H9 (cell line): Measurements from ENCODE around the gene KLHL28. TPM values are rescaled to one million over a fixed set of nuclear protein-coding genes. Genes with fewer than 3 reads are reported as not detected.

Source experiments
- DNase-seq: peaks from one replicate; pipeline ENCODE4 v3.0.0-alpha.2; 2017
- H2AFZ ChIP-seq: one replicate; pipeline ENCODE4 v1.6.1; 2013; ENCODE audit warnings: mild to moderate bottlenecking, low read length, control low read depth, moderate library complexity
- H2AK5ac ChIP-seq: 2 replicates; pipeline ENCODE4 v1.6.1; 2013; ENCODE audit warnings: low read length, control low read depth, mixed read lengths; ENCODE audit not compliant: insufficient read length
- H2BK120ac ChIP-seq: one replicate; pipeline ENCODE4 v1.6.1; 2013; ENCODE audit warnings: low read depth, mild to moderate bottlenecking, low read length, control low read depth, inconsistent platforms; ENCODE audit not compliant: poor library complexity, severe bottlenecking
- H2BK12ac ChIP-seq: 2 replicates; pipeline ENCODE4 v1.6.1; 2013; ENCODE audit warnings: low read length, control low read depth, mixed read lengths, low read depth; ENCODE audit not compliant: insufficient read length
- H2BK15ac ChIP-seq: 2 replicates; pipeline ENCODE4 v1.6.1; 2013; ENCODE audit warnings: low read depth, low read length, control low read depth
- H2BK20ac ChIP-seq: one replicate; pipeline ENCODE4 v1.6.1; 2013; ENCODE audit warnings: low read depth, mild to moderate bottlenecking, low read length, control low read depth, inconsistent platforms; ENCODE audit not compliant: poor library complexity, severe bottlenecking
- H2BK5ac ChIP-seq: 2 replicates; pipeline ENCODE4 v1.6.1; 2013; ENCODE audit warnings: low read length, control low read depth, mixed read lengths; ENCODE audit not compliant: insufficient read length
- H3K14ac ChIP-seq: 2 replicates; pipeline ENCODE4 v1.6.1; 2013; ENCODE audit warnings: low read length, control low read depth; ENCODE audit not compliant: insufficient read depth
- H3K18ac ChIP-seq: 2 replicates; pipeline ENCODE4 v1.6.1; 2013; ENCODE audit warnings: low read depth, mild to moderate bottlenecking, mixed read lengths, low read length, control low read depth; ENCODE audit not compliant: insufficient read length
- H3K23ac ChIP-seq: 2 replicates; pipeline ENCODE4 v1.6.1; 2013; ENCODE audit warnings: low read length, control low read depth, mixed read lengths, low read depth; ENCODE audit not compliant: insufficient read length
- H3K23me2 ChIP-seq: 2 replicates; pipeline ENCODE4 v1.6.1; 2013; ENCODE audit warnings: low read depth, mild to moderate bottlenecking, mixed read lengths, low read length, control low read depth; ENCODE audit not compliant: insufficient read length, poor library complexity, severe bottlenecking
- H3K27ac ChIP-seq: 2 replicates; pipeline ENCODE4 v1.5.1; 2013; ENCODE audit warnings: low read length, control low read depth, mixed read lengths, low read depth; ENCODE audit not compliant: insufficient read length
- H3K27me3 ChIP-seq: 2 replicates; pipeline ENCODE4 v1.6.1; 2013; ENCODE audit warnings: low read length, control low read depth, inconsistent platforms; ENCODE audit not compliant: insufficient read depth
- H3K4ac ChIP-seq: 2 replicates; pipeline ENCODE4 v1.6.1; 2013; ENCODE audit warnings: low read depth, mild to moderate bottlenecking, control low read depth, inconsistent platforms, low read length, moderate library complexity
- H3K4me1 ChIP-seq: 2 replicates; pipeline ENCODE4 v1.6.1; 2013; ENCODE audit warnings: low read length, control low read depth, inconsistent platforms; ENCODE audit not compliant: insufficient read depth
- H3K4me2 ChIP-seq: 2 replicates; pipeline ENCODE4 v1.6.1; 2013; ENCODE audit warnings: low read length, control low read depth, mixed read lengths; ENCODE audit not compliant: insufficient read length, insufficient read depth
- H3K56ac ChIP-seq: 2 replicates; pipeline ENCODE4 v1.6.1; 2013; ENCODE audit warnings: low read depth, mild to moderate bottlenecking, mixed read lengths, low read length, control low read depth; ENCODE audit not compliant: insufficient read length
- H3K79me1 ChIP-seq: 2 replicates; pipeline ENCODE4 v1.6.1; 2013; ENCODE audit warnings: low read depth, mild to moderate bottlenecking, moderate library complexity, low read length, control low read depth, inconsistent platforms; ENCODE audit not compliant: insufficient read depth, poor library complexity, severe bottlenecking
- H3K79me2 ChIP-seq: 2 replicates; pipeline ENCODE4 v1.6.1; 2013; ENCODE audit warnings: low read length, control low read depth, inconsistent platforms; ENCODE audit not compliant: insufficient read depth
- H3K9ac ChIP-seq: 2 replicates; pipeline ENCODE4 v1.6.1; 2013; ENCODE audit warnings: low read length, control low read depth, mixed read lengths; ENCODE audit not compliant: insufficient read length; ENCODE audit errors: extremely low read depth
- H3K9me3 ChIP-seq: one replicate; pipeline ENCODE4 v1.6.1; 2013; ENCODE audit warnings: low read depth, low read length, inconsistent platforms; ENCODE audit not compliant: control insufficient read depth
- H3T11ph ChIP-seq: one replicate; pipeline ENCODE4 v1.6.1; 2013; ENCODE audit warnings: mild to moderate bottlenecking, low read length, control low read depth, inconsistent platforms
- H4K20me1 ChIP-seq: one replicate; pipeline ENCODE4 v1.6.1; 2013; ENCODE audit not compliant: control insufficient read depth, insufficient read length, insufficient read depth
- H4K5ac ChIP-seq: 2 replicates; pipeline ENCODE4 v1.6.1; 2013; ENCODE audit warnings: low read depth, mild to moderate bottlenecking, mixed read lengths, low read length, control low read depth; ENCODE audit not compliant: insufficient read length
- H4K8ac ChIP-seq: replicated peaks from 2 replicates; pipeline ENCODE4 v1.6.1; 2013; ENCODE audit warnings: low read length, control low read depth, mixed read lengths, low read depth; ENCODE audit not compliant: insufficient read length
- H4K91ac ChIP-seq: 2 replicates; pipeline ENCODE4 v1.6.1; 2013; ENCODE audit warnings: low read depth, mild to moderate bottlenecking, moderate library complexity, mixed read lengths, low read length, control low read depth; ENCODE audit not compliant: insufficient read length
- H3K27ac Mint-ChIP-seq, 3 experiments: 2 replicates in 2 of 3; 3 replicates in 1 of 3; pipeline ENCODE4 v1.8.0; 2020 to 2021; ENCODE audit warnings: mixed read lengths in 3 of 3, mild to moderate bottlenecking in 1 of 3, moderate library complexity in 1 of 3
- H3K27me3 Mint-ChIP-seq: 2 replicates; pipeline ENCODE4 v1.8.0; 2021; ENCODE audit warnings: low read depth, mild to moderate bottlenecking, moderate library complexity, mixed read lengths
- H3K36me3 Mint-ChIP-seq, 3 experiments: 2 replicates in 2 of 3; 3 replicates in 1 of 3; pipeline ENCODE4 v1.8.0; 2020 to 2021; ENCODE audit warnings: low read depth in 3 of 3, mixed read lengths in 3 of 3; ENCODE audit not compliant: insufficient read depth in 1 of 3
- H3K4me1 Mint-ChIP-seq, 2 experiments: 2 replicates each; pipeline ENCODE4 v1.8.0; 2020; ENCODE audit warnings: mixed read lengths in 2 of 2
- H3K4me3 Mint-ChIP-seq, 2 experiments: 2 replicates in 1 of 2; 3 replicates in 1 of 2; pipeline ENCODE4 v1.8.0; 2020 to 2021; ENCODE audit warnings: mild to moderate bottlenecking in 2 of 2, mixed read lengths in 2 of 2, moderate library complexity in 1 of 2
- H3K9me3 Mint-ChIP-seq, 2 experiments: 2 replicates in 1 of 2; 3 replicates in 1 of 2; pipeline ENCODE4 v1.8.0; 2020; ENCODE audit warnings: mild to moderate bottlenecking in 2 of 2, mixed read lengths in 2 of 2, moderate library complexity in 1 of 2
- WGBS: extraction: QIAGEN DNeasy Blood & Tissue Kit; methylation state at CpG from one replicate; pipeline ENCODE4 v1.1.7; 2013; ENCODE audit warnings: missing lambda C conversion rate, low lambda C conversion rate, mixed read lengths; ENCODE audit not compliant: insufficient read length; ENCODE audit errors: extremely low coverage; 5-methylcytosine and 5-hydroxymethylcytosine counted together
- total RNA-seq: library from RNA; stranded (reverse); gene quantifications from 2 replicates; pipeline ENCODE4 v1.2.1, GENCODE V29; 2021
- TF ChIP-seq, protein P1 (sequence below): fragments of 200-600 bp; sonication (generic); conservative IDR thresholded peaks from 3 replicates; pipeline ENCODE4 v1.8.0; 2021; ENCODE audit warnings: antibody characterized with exemption, mild to moderate bottlenecking

The KLHL28 gene
- total RNA-seq, 1 experiment from 2014 or later, result 10.2 TPM

DNA sequence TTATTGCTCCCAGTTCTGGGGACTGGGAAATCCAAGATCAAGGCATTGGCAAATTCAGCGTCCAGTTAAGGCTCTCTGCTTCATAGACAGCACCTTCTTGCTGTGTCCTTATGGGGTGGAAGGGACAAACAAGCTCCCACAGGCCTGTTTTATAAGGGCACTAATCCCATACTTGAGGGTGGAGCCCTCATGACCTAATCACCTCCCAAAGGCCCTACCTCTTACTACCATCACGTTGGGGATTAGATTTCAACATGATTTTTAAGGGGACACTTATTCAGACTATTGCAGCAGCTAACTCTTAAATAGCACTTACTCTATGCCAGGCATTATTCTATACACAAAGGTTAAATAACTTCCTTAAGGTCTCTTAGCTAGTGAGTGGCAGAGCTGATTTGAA, 17.5 kb upstream of the KLHL28 start:
- DNase-seq, result no peak
- TF ChIP-seq, protein P1, sequence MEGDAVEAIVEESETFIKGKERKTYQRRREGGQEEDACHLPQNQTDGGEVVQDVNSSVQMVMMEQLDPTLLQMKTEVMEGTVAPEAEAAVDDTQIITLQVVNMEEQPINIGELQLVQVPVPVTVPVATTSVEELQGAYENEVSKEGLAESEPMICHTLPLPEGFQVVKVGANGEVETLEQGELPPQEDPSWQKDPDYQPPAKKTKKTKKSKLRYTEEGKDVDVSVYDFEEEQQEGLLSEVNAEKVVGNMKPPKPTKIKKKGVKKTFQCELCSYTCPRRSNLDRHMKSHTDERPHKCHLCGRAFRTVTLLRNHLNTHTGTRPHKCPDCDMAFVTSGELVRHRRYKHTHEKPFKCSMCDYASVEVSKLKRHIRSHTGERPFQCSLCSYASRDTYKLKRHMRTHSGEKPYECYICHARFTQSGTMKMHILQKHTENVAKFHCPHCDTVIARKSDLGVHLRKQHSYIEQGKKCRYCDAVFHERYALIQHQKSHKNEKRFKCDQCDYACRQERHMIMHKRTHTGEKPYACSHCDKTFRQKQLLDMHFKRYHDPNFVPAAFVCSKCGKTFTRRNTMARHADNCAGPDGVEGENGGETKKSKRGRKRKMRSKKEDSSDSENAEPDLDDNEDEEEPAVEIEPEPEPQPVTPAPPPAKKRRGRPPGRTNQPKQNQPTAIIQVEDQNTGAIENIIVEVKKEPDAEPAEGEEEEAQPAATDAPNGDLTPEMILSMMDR, result no peak
- Histone ChIP-seq H3K79me1 (no peaks in the 10 kb centered on the region), H2BK12ac (no peak overlapping the region), H2AFZ (no peak overlapping the region), H4K5ac (no peak overlapping the region), H3K23me2 (no peaks in the 10 kb centered on the region), H3K4me2 (no peak overlapping the region), H3T11ph (no peak overlapping the region), H3K9ac (no peak overlapping the region), H4K91ac (no peak overlapping the region), H3K14ac (no peak overlapping the region), H3K79me2 (peaks cover 1% of the 10 kb centered on the region; the same call in 1 of the 2 replicates), H3K4me1 (no peaks in the 10 kb centered on the region), H2BK15ac (no peak overlapping the region), H2BK20ac (no peak overlapping the region), H4K8ac (no peak overlapping the region), H3K27ac (no peak overlapping the region), H2BK5ac (no peak overlapping the region), H3K56ac (no peak overlapping the region), H4K20me1 (no peaks in the 10 kb centered on the region), H3K18ac (no peak overlapping the region), H3K4ac (no peak overlapping the region), H2BK120ac (no peak overlapping the region), H2AK5ac (no peak overlapping the region), H3K9me3 (no peaks in the 10 kb centered on the region), H3K27me3 (no peaks in the 10 kb centered on the region), H3K23ac (no peak overlapping the region)
- Mint-ChIP-seq H3K27ac (no peak overlapping the region), H3K9me3 (no peaks in the 10 kb centered on the region), H3K4me3 (no peak overlapping the region), H3K27me3 (no peaks in the 10 kb centered on the region), H3K4me1 (no peaks in the 10 kb centered on the region), H3K36me3 (no peaks in the 10 kb centered on the region)
- no CpG with 5 or more reads among the region's 2 CpGs for WGBS
